HepG2 (cell line): ENCODE results near the gene GPRC5B. TPM values are rescaled to one million over a fixed set of nuclear protein-coding genes. Genes with fewer than 3 reads are reported as not detected.

Experiments used
- ATAC-seq: fragments of 200-7000 bp; cut with Tn5 transposase; 3 replicates; pipeline ENCODE4 v1.9.1; 2020; ENCODE audit warnings: mild to moderate bottlenecking, moderate library complexity
- BruUV-seq: library from RNA; stranded (reverse); fragments of 400-500 nt; replicated peaks from 2 replicates; lab custom pipeline; 2021; lab: Mats Ljungman, UMichigan
- CTCF ChIA-PET: fragments of 300-600 bp; formaldehyde crosslinking; extraction: SDS; loops from one replicate; lab custom pipeline; 2021; ENCODE audit warnings: low total read pairs, inconsistent platforms, low intra/inter-chr PET ratio; lab: Yijun Ruan, JAX
- POLR2A ChIA-PET: fragments of 350-600 bp; sonication (Branson Sonifier 250); formaldehyde crosslinking; loops from one replicate; lab custom pipeline; 2020; ENCODE audit warnings: antibody characterized with exemption, inconsistent platforms; lab: Yijun Ruan, JAX
- DNase-seq: peaks from one replicate; pipeline ENCODE4 v3.0.0-alpha.2; 2015; ENCODE audit warnings: low spot score
- FAIRE-seq: peaks from 3 replicates; lab custom pipeline; 2011; peaks lifted over from hg19 to GRCh38; lab: Jason Lieb, UNC
- H2AFZ ChIP-seq: one replicate; pipeline ENCODE4 v1.6.1; 2011; ENCODE audit warnings: low read length, inconsistent platforms
- H3K27ac ChIP-seq: fragments of 300-600 bp; 3 replicates; pipeline ENCODE4 v1.8.0; 2011; ENCODE audit warnings: mixed run types, mild to moderate bottlenecking, mixed read lengths, low read length, inconsistent platforms; ENCODE audit not compliant: insufficient read depth; ENCODE audit errors: extremely low read length
- H3K27me3 ChIP-seq, 2 experiments: fragments of 200-600 bp in 1 of 2; 2 replicates in 1 of 2; 3 replicates in 1 of 2; pipeline versions ENCODE4 v1.6.0 to v1.8.0; 2011; ENCODE audit warnings: low read length in 2 of 2, mild to moderate bottlenecking in 2 of 2, moderate library complexity in 2 of 2, inconsistent platforms in 1 of 2; ENCODE audit not compliant: insufficient read depth in 2 of 2, control insufficient read depth in 1 of 2
- H3K36me3 ChIP-seq, 2 experiments: fragments of 200-600 bp in 1 of 2; replicated peaks in 1 of 2; 2 replicates in 1 of 2; 3 replicates in 1 of 2; pipeline versions ENCODE4 v1.5.1 to v1.8.0; 2011; ENCODE audit warnings: low read length in 2 of 2, inconsistent platforms in 1 of 2; ENCODE audit not compliant: insufficient read depth in 2 of 2, control insufficient read depth in 1 of 2
- H3K4me1 ChIP-seq: 2 replicates; pipeline ENCODE4 v1.5.1; 2012; ENCODE audit warnings: low read length, inconsistent platforms; ENCODE audit not compliant: insufficient read depth
- H3K4me2 ChIP-seq: 2 replicates; pipeline ENCODE4 v1.6.0; 2011; ENCODE audit warnings: low read depth, low read length, inconsistent platforms
- H3K4me3 ChIP-seq, 3 experiments: fragments of 200-600 bp in 1 of 3; sonication (generic), shearing (Covaris generic) in 1 of 3; replicated peaks in 1 of 3; 2 replicates each; pipeline ENCODE4 v1.5.1; 2011 to 2016; ENCODE audit warnings: low read length in 3 of 3, inconsistent platforms in 2 of 3, low read depth in 2 of 3, mild to moderate bottlenecking in 2 of 3, control low read depth in 1 of 3, mixed read lengths in 1 of 3; ENCODE audit not compliant: insufficient read depth in 1 of 3
- H3K79me2 ChIP-seq: one replicate; pipeline ENCODE4 v1.6.1; 2011; ENCODE audit warnings: low read length, inconsistent platforms; ENCODE audit not compliant: insufficient read depth
- H3K9ac ChIP-seq: 2 replicates; pipeline ENCODE4 v1.6.0; 2011; ENCODE audit warnings: mild to moderate bottlenecking, low read depth, low read length, inconsistent platforms; ENCODE audit not compliant: insufficient read depth
- H3K9me3 ChIP-seq: 2 replicates; pipeline ENCODE4 v1.5.1; 2012; ENCODE audit warnings: mild to moderate bottlenecking, low read length
- H4K20me1 ChIP-seq: 2 replicates; pipeline ENCODE4 v1.6.0; 2011; ENCODE audit warnings: inconsistent platforms, mild to moderate bottlenecking, low read length, moderate library complexity; ENCODE audit not compliant: insufficient read depth
- ATF1 ChIP-seq: IDR thresholded peaks from 2 replicates; pipeline ENCODE4 v1.6.1; 2016; ENCODE audit warnings: mild to moderate bottlenecking, control low read depth
- CEBPZ ChIP-seq: IDR thresholded peaks from 2 replicates; pipeline ENCODE4 v1.6.1; 2012; ENCODE audit warnings: low read length, improper control_type of control experiment
- HIC2 ChIP-seq: sonication (generic); formaldehyde crosslinking; IDR thresholded peaks from 2 replicates; pipeline ENCODE4 v1.9.0; 2022; ENCODE audit warnings: low read depth, missing genetic modification reagents
- MXD4 ChIP-seq: IDR thresholded peaks from 2 replicates; pipeline ENCODE4 v1.6.1; 2016; ENCODE audit warnings: mild to moderate bottlenecking, missing biosample characterization, missing genetic modification reagents
- SIX1 ChIP-seq: sonication (generic); formaldehyde crosslinking; IDR thresholded peaks from 2 replicates; pipeline ENCODE4 v1.4.0; 2020; ENCODE audit warnings: missing genetic modification reagents, borderline replicate concordance
- SMYD3 ChIP-seq: sonication (generic); formaldehyde crosslinking; IDR thresholded peaks from 2 replicates; pipeline ENCODE4 v1.8.1; 2023; ENCODE audit warnings: mild to moderate bottlenecking, missing genetic modification reagents
- TEF ChIP-seq: sonication (generic); formaldehyde crosslinking; IDR thresholded peaks from 2 replicates; pipeline ENCODE4 v1.5.0; 2020; ENCODE audit warnings: missing genetic modification reagents
- ZNF510 ChIP-seq: sonication (generic); formaldehyde crosslinking; IDR thresholded peaks from 2 replicates; pipeline ENCODE4 v1.4.0; 2020; ENCODE audit warnings: low read depth, mild to moderate bottlenecking, missing genetic modification reagents
- WGBS: methylation state at CpG from one replicate; pipeline ENCODE4 v1.1.6; 2017; ENCODE audit warnings: low lambda C conversion rate; 5-methylcytosine and 5-hydroxymethylcytosine counted together
- in situ Hi-C: cut with HindIII; loops from 2 replicates; pipeline ENCODE4 v1.10.0; 2017; ENCODE audit warnings: low pct_unique_long_range_greater_than_20kb; ENCODE audit not compliant: extremely low pct_ligation_motif_present
- intact Hi-C: fragments of 100-400 bp; cut with micrococcal nuclease; formaldehyde crosslinking; loops from one replicate; pipeline ENCODE4 v1.10.0; 2022; ENCODE audit not compliant: unreplicated experiment
- polyA plus RNA-seq, 8 experiments: library from polyadenylated mRNA; depleted of rRNA in 3 of 8; stranded (reverse) in 7 of 8; unstranded in 1 of 8; fragments of >200 nt; fragmentation: Illumina TruSeq in 4 of 8; extraction: Trizol in 4 of 8; gene quantifications; 2 replicates each; pipeline versions ENCODE4 v1.2.1 to v1.2.3, GENCODE V29; 2011 to 2016; ENCODE audit warnings: low read depth in 4 of 8, missing spikeins in 1 of 8, mixed read lengths in 1 of 8; ENCODE audit not compliant: insufficient read depth in 1 of 8
- total RNA-seq, 5 experiments: library from RNA; depleted of rRNA; stranded (reverse); fragments of >200 nt; fragmentation: Illumina TruSeq; extraction: Trizol; gene quantifications; 2 replicates each; pipeline ENCODE4 v1.2.3, GENCODE V29; 2016; ENCODE audit warnings: low read depth in 1 of 5

GPRC5B gene
- total and polyA plus RNA-seq, 2 of the 13 experiments (the other 11 are each of a cell fraction or from before 2014, with no cell fraction given): 0.46 to 0.53 TPM

GRCh38 chr16:19837984-19838707, 46.5 kb downstream of the GPRC5B start:
- Histone ChIP-seq H4K20me1 (no peaks in the 10 kb centered on the region), H2AFZ (no peak overlapping the region), H3K4me2 (no peak overlapping the region), H3K79me2 (no peaks in the 10 kb centered on the region), H3K9me3 (no peaks in the 10 kb centered on the region), H3K4me3 (no peak overlapping the region), H3K9ac (no peak overlapping the region), H3K4me1 (no peaks in the 10 kb centered on the region), H3K36me3 (no peaks in the 10 kb centered on the region), H3K27ac (no peak overlapping the region), H3K27me3 (no peaks in the 10 kb centered on the region)
- intact Hi-C loops (no loop called here), in situ Hi-C loops (no loop called here)
- BruUV-seq: no TSS peak
- WGBS: 78% methylated on average over 13 of the region's 13 CpGs
- CTCF ChIA-PET: no interaction called here
- no peak for ATAC-seq
- TF ChIP-seq CEBPZ: no peak
- no peak for TF ChIP-seq TEF (CRISPR knock-in tag)
- TF ChIP-seq SIX1 (CRISPR knock-in tag): no peak
- no peak for TF ChIP-seq HIC2
- no peak for TF ChIP-seq SMYD3 (CRISPR knock-in tag)
- TF ChIP-seq ATF1: no peak
- TF ChIP-seq MXD4 (CRISPR knock-in tag): no peak
- TF ChIP-seq ZNF510: no peak
- no peak for DNase-seq
- POLR2A ChIA-PET: no interaction called here
- no peak for FAIRE-seq
